Prostate gland (tissue), 2 donors: ENCODE results near the gene C8A.

ENCODE experiments used
- POLR2AphosphoS5 ChIP-seq: sonication (generic); formaldehyde crosslinking; IDR thresholded peaks from one replicate; pipeline ENCODE4 v1.6.1; 2017; ENCODE audit warnings: antibody characterized with exemption
- TF ChIP-seq, protein P1 (sequence below), 4 experiments: fragments of 200-600 bp in 2 of 4; fragments of 450-650 bp in 2 of 4; sonication (generic) in 2 of 4; IDR thresholded peaks; 1 replicate in 3 of 4; 2 replicates in 1 of 4; pipeline ENCODE4 v1.5.1; 2016 to 2019; ENCODE audit warnings: antibody characterized with exemption in 4 of 4, mild to moderate bottlenecking in 2 of 4, moderate library complexity in 2 of 4

GRCh38 chr1:56845343-56845742 lies 9.3 kb upstream of the C8A start:
- TF ChIP-seq, protein P1, sequence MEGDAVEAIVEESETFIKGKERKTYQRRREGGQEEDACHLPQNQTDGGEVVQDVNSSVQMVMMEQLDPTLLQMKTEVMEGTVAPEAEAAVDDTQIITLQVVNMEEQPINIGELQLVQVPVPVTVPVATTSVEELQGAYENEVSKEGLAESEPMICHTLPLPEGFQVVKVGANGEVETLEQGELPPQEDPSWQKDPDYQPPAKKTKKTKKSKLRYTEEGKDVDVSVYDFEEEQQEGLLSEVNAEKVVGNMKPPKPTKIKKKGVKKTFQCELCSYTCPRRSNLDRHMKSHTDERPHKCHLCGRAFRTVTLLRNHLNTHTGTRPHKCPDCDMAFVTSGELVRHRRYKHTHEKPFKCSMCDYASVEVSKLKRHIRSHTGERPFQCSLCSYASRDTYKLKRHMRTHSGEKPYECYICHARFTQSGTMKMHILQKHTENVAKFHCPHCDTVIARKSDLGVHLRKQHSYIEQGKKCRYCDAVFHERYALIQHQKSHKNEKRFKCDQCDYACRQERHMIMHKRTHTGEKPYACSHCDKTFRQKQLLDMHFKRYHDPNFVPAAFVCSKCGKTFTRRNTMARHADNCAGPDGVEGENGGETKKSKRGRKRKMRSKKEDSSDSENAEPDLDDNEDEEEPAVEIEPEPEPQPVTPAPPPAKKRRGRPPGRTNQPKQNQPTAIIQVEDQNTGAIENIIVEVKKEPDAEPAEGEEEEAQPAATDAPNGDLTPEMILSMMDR (IDR thresholded peaks at IDR 0.05): no peak
- no peak for TF ChIP-seq POLR2AphosphoS5
